Esophagus squamous epithelium (tissue), 4 donors: Measurements from ENCODE around the gene AIF1L.

Experiments
- POLR2A ChIP-seq, 4 donors: fragments of 450-650 bp; IDR thresholded peaks; one replicate each; pipeline ENCODE4 v1.6.1; 2017; ENCODE audit warnings: antibody characterized with exemption in 4 of 4, mild to moderate bottlenecking in 4 of 4, moderate library complexity in 3 of 4
- TF ChIP-seq, protein P1 (sequence below), 6 experiments: fragments of 450-650 bp in 4 of 6; fragments of 200-600 bp in 2 of 6; sonication (generic) in 2 of 6; IDR thresholded peaks; one replicate each; pipeline ENCODE4 v1.5.1; 2016 to 2019; ENCODE audit warnings: antibody characterized with exemption in 6 of 6, mild to moderate bottlenecking in 4 of 6, moderate library complexity in 4 of 6

DNA sequence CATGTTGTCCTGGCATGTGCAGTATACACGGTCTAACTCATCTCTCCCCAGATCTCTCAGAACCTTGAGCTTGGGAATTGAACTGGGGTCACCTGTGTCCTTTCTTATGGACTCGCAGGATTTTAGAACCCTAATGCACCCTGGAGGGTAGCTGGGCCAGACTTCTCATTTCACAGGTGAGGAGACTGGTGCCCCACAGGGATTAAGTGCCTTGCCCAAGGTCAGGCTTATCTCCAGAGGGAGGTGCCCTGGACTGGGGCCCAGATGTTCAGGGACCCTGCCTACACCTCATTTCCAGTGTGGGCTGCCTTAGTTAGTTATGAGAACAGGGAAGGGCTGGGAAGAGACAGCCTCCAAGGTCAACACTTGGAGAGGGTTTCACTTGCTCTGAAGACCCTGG lies 25.0 kb downstream of the AIF1L start:
- no peak for TF ChIP-seq POLR2A (IDR thresholded peaks at IDR 0.05)
- TF ChIP-seq, protein P1, sequence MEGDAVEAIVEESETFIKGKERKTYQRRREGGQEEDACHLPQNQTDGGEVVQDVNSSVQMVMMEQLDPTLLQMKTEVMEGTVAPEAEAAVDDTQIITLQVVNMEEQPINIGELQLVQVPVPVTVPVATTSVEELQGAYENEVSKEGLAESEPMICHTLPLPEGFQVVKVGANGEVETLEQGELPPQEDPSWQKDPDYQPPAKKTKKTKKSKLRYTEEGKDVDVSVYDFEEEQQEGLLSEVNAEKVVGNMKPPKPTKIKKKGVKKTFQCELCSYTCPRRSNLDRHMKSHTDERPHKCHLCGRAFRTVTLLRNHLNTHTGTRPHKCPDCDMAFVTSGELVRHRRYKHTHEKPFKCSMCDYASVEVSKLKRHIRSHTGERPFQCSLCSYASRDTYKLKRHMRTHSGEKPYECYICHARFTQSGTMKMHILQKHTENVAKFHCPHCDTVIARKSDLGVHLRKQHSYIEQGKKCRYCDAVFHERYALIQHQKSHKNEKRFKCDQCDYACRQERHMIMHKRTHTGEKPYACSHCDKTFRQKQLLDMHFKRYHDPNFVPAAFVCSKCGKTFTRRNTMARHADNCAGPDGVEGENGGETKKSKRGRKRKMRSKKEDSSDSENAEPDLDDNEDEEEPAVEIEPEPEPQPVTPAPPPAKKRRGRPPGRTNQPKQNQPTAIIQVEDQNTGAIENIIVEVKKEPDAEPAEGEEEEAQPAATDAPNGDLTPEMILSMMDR (IDR thresholded peaks at IDR 0.05), result no peak
